Retina (tissue), 1 donor: ENCODE data around the gene PRDM16.

ENCODE experiments used
- DNase-seq: peaks from one replicate; pipeline ENCODE4 v3.0.0-alpha.2; 2016

Gene PRDM16

DNA sequence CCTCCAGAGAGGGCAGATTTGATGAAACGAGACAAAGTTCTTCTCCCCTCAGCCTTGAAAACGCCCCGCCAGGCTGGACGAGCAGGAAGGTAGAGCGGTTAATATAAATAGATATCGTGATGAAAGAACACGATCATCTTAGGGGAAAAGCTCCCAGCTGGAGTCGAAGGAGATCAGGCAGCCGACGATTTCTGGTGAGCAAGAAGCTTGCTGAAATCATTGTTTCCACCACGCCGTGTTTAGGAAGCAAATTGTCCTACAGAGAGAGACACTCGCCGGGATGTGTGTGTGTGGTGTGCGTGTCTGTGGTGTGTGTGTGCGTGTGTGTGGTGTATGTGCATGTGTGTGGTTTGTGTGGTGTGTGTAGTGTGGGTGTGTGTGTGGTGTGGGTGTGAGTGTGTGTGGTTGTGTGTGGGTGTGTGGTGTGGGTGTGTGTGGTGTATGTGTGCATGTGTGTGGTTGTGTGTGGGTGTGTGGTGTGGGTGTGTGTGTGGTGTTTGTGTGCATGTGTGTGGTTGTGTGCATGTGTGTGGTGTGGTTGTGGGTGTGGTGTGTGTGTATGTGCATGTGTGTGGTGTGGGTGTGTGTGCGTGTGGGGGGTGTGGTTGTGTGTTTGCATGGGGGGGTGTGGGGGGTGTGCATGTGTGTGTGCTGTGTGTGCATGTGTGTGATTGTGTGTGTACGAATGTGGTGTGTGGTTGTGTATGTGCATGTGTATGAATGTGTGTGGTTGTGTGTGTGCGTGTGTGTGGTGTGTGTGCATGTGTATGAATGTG is 340.6 kb downstream of the PRDM16 start:
- DNase-seq: no peak

DNA sequence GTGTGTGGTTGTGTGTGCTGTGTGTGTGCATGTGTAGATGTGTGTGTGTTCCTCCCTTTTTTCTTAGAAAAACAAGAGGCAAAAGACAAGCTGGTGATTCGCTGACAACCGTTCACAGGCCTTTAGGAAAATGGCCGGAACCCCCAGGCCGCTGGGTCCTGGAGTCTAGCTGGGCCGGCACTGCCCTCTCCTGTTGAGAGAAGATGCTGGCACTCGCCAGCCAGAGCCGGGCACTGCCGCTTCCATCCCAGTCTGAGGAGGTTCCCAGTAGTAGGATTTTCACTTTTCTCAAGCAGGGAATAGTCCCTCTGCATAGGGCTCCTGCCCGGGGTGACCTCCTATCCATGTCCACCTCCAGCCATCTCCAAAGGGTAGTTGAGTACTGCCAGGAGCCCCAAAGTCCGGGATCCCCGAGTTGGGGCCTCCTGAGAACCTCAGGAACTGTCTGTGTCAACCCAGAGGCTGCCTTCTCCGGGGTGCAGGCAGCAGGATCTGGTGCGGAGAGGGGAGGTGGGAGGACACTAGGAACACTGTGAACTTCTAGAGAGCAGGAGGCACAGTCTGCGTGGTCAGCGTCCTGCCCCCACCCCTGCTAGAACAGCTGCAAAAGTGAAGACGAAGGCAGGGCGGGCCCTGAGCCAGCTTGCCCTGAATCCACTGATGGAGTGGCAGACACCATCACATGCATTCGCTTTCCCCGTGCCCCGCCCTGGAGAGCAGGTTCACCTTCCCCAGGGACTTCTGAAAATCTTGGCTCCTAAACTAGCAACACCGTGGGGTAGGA is 341.3 kb downstream of the PRDM16 start:
- peak; percentile 82 for DNase-seq

GRCh38 chr1:3411806-3412205 is 342.8 kb downstream of the PRDM16 start:
- DNase-seq: no peak

GRCh38 chr1:3412376-3412775 is 343.4 kb downstream of the PRDM16 start:
- DNase-seq: no peak

DNA sequence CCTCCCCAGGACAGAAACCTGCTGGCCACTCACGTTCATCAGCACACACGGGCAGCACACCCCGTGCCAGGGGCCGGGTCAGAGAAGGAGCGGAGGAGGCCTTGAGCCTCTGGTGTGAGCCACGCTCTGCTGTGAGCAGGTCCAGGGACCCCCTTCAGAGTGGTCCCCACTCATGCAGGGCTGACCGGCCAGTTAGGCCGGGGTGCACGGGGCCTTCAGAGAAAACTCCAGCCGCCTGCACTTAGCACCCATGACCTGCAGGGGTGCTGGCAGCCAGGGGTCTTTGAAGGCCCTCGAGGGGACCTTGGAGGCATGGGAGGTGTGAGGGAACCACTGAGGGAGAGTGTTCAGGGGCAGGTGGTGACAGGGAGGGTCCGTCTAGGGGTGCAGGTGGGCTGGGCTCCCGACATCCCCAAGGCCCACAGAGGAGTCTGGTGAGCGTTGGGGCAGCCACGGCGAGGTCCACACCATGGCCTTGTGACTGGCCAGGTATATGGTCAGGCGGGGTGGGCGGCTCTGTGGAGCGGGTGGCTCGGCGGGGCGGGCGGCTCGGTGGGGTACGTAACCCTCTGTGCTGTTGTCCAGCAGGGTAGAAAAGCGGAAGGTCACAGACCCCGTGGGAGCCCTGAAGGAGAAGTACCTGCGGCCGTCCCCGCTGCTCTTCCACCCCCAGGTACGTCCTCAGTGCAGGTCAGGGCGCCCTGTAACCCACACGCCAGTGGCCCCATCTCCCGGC is 345.1 kb downstream of the PRDM16 start:
- no peak for DNase-seq

- no peak for DNase-seq
These were observed 346.5 kb downstream of the PRDM16 start for GRCh38 chr1:3415260-3416090.

DNA sequence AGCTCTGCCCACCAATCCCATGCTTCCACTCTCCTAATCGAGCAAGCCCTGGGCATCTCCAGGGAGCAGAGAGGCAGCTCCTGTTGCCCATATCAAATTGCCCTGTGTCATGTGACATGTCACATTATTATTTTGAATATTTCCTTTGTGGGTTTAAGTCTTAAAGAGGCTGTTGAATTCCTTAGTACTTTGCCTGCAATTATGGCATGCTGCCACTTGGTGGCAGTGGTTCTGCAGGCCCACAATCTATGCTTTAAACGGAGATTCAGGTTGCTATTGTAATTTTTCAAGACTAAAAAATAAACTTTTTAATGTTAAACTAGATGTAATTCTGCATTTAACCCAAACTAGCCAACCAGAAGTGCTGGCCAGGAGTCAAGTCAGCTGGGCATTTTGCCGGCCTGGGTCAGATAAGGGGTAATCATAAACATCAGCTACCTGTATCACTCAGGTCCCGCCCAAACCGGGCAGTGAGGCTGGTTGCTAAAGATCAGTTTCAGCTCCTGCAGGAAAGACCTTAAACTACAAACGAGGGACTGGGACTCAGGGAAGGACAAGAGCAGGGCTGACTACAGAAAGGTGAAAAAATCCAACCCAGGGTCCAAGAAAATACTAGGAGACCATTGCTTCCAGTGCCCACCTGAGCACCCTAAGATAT is 348.2 kb downstream of the PRDM16 start:
- DNase-seq: no peak

- no peak for DNase-seq
These were observed 348.9 kb downstream of the PRDM16 start for GRCh38 chr1:3417934-3418333.

DNA sequence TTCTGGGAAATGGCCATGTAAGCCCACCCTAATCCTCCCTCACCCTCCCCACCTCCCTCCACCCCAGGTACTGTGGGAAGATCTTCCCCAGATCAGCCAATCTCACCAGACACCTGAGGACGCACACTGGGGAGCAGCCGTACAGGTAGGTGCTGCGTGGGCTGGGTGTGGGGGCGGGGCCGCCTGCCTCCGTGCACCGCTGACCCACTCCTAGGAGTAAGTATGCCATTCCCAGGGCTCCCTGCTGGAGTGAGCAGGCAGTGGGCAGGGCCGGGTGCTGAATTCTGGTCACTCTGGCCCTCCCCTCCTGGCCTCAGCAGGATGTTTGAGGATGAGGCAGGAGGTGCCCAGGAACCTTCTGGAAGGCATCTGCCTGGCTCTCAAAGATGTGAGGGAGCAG is 349.6 kb downstream of the PRDM16 start:
- no peak for DNase-seq

DNA sequence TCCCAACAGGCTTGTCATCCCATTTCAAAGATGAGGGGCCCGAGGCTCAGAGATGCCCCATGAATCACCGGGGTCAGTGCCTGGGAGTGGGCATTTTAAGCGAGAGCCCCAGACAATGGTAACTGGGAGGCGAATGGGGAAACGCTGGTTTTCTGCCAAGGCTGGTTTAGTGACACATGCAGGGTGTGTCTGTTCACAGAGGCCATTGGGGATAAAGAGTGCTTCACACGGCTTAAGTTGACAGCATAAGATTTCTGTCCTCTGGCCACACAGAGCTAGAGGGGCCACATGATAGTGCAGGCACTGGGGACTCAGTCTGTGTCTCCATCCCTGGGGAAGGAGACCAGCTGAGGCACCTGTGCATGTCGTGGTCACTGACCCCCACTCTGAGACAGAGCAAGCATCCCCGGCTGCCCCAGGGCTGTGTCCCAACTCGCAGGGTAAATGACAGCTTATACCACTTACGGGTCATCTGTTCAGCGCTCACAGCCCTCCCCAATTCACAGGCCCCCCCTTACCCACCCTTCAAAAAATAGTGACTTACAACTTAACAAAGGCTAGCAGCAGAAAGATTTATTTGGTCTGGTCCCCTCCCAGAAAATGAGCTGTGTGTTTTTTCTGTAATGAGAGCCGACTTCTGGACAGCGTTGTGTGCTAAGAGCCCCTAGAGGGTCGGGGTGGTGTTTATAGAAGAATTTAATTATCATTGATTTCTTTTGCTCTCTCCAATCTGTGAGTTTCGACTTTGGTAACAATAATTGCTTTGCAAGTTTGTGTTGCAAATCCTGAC is 350.6 kb downstream of the PRDM16 start:
- DNase-seq: no peak

GRCh38 chr1:3420218-3420951 is 351.4 kb downstream of the PRDM16 start:
- no peak for DNase-seq

DNA sequence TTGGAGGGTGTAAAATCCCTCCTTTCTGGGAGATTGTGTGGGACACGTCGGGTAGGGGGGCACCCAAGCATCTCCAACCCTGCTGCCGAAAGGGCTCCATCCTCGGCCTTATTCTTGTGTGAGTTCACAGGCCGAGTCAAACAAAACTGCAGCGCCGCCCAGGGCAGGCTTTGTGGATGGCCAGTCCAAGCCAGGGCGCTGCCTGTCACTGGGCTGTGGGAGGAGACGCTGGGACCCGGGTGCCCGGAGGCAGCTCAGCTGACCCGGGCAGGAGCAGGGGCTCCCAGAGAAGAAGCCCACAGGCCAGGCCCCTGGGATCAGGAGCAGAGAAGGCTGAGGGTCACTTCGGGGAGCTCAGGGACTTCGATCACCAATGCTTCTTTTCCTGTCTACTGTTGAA is 353.6 kb downstream of the PRDM16 start:
- no peak for DNase-seq

GRCh38 chr1:3423245-3423829 is 354.3 kb downstream of the PRDM16 start:
- no peak for DNase-seq

DNA sequence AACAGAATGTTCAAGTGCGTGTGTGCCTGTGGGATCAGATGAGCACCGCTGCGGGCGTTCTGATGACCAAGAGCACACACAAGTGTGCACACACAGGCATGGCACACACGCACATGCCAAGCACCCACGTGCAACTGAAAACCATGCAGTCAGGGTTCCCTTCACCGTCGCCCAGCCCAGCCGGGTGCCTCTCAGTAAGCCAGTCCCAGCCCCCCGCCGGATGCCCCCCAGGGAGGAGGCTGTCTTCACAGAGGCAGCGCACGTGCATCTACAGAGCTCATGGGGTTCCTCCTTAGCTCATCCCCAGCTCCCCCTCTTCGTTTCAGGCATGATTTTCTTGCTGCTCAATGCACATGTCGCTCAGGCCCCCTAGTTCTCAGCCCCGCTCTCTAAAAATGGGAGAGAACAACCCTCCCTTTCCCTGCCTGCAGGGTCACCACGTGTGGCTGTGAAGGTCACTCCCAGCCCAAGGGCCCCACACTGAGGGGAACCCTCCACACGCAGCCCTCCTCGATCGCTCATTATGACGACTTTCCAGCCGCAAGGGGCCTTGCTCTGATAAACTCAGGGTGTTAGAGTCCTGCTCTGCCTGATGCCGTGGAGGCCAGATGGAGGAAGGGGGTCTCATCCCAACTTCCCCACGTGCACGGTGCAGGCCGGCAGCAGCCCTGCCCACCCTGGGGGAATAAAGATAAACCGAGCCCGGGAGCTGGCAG is 355.1 kb downstream of the PRDM16 start:
- DNase-seq: no peak

DNA sequence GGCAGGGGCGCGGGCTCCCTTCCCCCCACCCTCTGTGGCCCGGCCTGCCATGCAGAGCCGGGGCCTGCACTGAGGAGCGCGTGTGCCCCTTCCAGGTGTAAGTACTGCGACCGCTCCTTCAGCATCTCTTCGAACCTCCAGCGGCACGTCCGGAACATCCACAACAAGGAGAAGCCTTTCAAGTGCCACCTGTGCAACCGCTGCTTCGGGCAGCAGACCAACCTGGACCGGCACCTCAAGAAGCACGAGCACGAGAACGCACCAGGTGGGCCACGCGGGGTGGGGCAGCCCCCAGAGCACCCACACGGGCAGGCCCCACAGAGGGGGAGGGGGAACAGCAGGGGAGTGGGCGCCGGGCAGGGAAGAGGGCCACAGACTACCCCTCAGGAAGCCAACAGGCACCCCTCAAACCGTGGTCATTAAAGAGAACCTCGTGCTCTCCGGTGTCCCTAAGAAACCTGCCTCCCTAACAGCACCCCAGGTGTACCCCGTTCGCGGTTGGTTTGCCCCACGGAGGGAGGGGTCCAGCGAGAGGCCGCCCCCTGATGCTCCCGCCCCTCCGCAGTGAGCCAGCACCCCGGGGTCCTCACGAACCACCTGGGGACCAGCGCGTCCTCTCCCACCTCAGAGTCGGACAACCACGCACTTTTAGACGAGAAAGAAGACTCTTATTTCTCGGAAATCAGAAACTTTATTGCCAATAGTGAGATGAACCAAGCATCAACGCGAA is 356.6 kb downstream of the PRDM16 start:
- DNase-seq: no peak

GRCh38 chr1:3426956-3427535 is 358.0 kb downstream of the PRDM16 start:
- no peak for DNase-seq

GRCh38 chr1:3427711-3428704 is 359.0 kb downstream of the PRDM16 start:
- no peak for DNase-seq
